ENCODE results near the gene LGR6. TPM values are rescaled to one million over a fixed set of nuclear protein-coding genes. Genes with fewer than 3 reads are reported as not detected.

Gene LGR6
- total and polyA plus RNA-seq, 2 of the 4 experiments (the other 2 are of a cell fraction): not detected

GRCh38 chr1:202227053-202227672, 33.6 kb downstream of the LGR6 start:
- intact Hi-C loops (cut with micrococcal nuclease): no loop called here
- no CpG with 5 or more reads among the region's 7 CpGs for WGBS, 2 experiments (ENCODE audit: extremely low coverage in 2 of 2, insufficient read length in 1 of 2)
- no peak overlapping the region for H2BK5ac ChIP-seq (ENCODE audit: low read depth, low read length, poor library complexity, severe bottlenecking)
- dilution Hi-C loops (cut with HindIII; ENCODE audit: low sequenced_read_pairs, unreplicated experiment): no loop called here
- no peak overlapping the region for H3K9ac ChIP-seq (ENCODE audit: low read depth, low read length)
- H4K91ac ChIP-seq (ENCODE audit: insufficient read depth, low read depth, low read length): no peak overlapping the region
- TF ChIP-seq RFX5 (IDR thresholded peaks at IDR 0.05; ENCODE audit: low read depth, low read length) (no peak), CTCF (conservative IDR thresholded peaks at IDR 0.05; ENCODE audit: low read depth, low read length) (no peak), CEBPB (IDR thresholded peaks at IDR 0.05; ENCODE audit: low read depth, low read length) (no peak), POLR2A (IDR thresholded peaks at IDR 0.05; ENCODE audit: low read depth, low read length) (no peak), FOS (IDR thresholded peaks at IDR 0.05; ENCODE audit: low read depth, low read length) (no peak), BHLHE40 (IDR thresholded peaks at IDR 0.05; ENCODE audit: low read depth, low read length) (no peak), USF2 (IDR thresholded peaks at IDR 0.05; ENCODE audit: low read depth, low read length) (no peak), SMC3 (IDR thresholded peaks at IDR 0.05; ENCODE audit: low read depth, low read length) (no peak), ELK1 (IDR thresholded peaks at IDR 0.05; ENCODE audit: borderline replicate concordance, low read depth, low read length) (no peak), MAFK (IDR thresholded peaks at IDR 0.05; ENCODE audit: low read depth, low read length) (no peak), NFE2L2 (IDR thresholded peaks at IDR 0.05; ENCODE audit: low read depth, low read length) (no peak), MXI1 (IDR thresholded peaks at IDR 0.05; ENCODE audit: borderline replicate concordance, low read depth, low read length) (no peak), RAD21 (IDR thresholded peaks at IDR 0.05; ENCODE audit: low read length) (no peak), CHD1 (IDR thresholded peaks at IDR 0.05; ENCODE audit: low read depth, low read length) (no peak), MAZ (IDR thresholded peaks at IDR 0.05; ENCODE audit: borderline replicate concordance, low read depth, low read length) (no peak), RCOR1 (IDR thresholded peaks at IDR 0.05; ENCODE audit: insufficient replicate concordance, low read length) (no peak)
- no peak for ATAC-seq (ENCODE audit: low read depth)
- no peak overlapping the region for H3K27ac ChIP-seq (ENCODE audit: insufficient read depth, low read length)
- H3K23ac ChIP-seq (ENCODE audit: low read depth, low read length): no peak overlapping the region
- H3K9me1 ChIP-seq (ENCODE audit: insufficient read depth, low read length): no peaks in the 10 kb centered on the region
- H3K14ac ChIP-seq (replicated peaks; ENCODE audit: low read depth, low read length): no peak overlapping the region
- H2AFZ ChIP-seq (replicated peaks; ENCODE audit: low read length, poor library complexity): no peak overlapping the region
- no peak overlapping the region for H2BK120ac ChIP-seq (ENCODE audit: low read depth, low read length)
- BruUV-seq (replicated peaks): no TSS peak
- H3K4ac ChIP-seq (ENCODE audit: low read depth, low read length): no peak overlapping the region
- no peaks in the 10 kb centered on the region for H3K9me3 ChIP-seq (ENCODE audit: control insufficient read depth, insufficient read depth, low read length)
- H2BK20ac ChIP-seq (ENCODE audit: low read depth, low read length): no peak overlapping the region
- in situ Hi-C loops (cut with MboI; ENCODE audit: low sequenced_read_pairs): no loop called here
- no peak overlapping the region for H3K56ac ChIP-seq (ENCODE audit: extremely low read depth, insufficient read depth, low read length)
- H3K36me3 ChIP-seq (ENCODE audit: control insufficient read depth, insufficient read depth, low read length): no peaks in the 10 kb centered on the region
- no peaks in the 10 kb centered on the region for H4K20me1 ChIP-seq (ENCODE audit: insufficient read depth, low read length)
- no peaks in the 10 kb centered on the region for H3K4me1 ChIP-seq (ENCODE audit: control insufficient read depth, insufficient read depth, low read length)
- no peak overlapping the region for H2AK9ac ChIP-seq (replicated peaks; ENCODE audit: low read depth, low read length, poor library complexity)
- no peak overlapping the region for H2AK5ac ChIP-seq (ENCODE audit: low read depth, low read length)
- H3K27me3 ChIP-seq (ENCODE audit: control insufficient read depth, insufficient read depth, low read length): peaks cover 67% of the 10 kb centered on the region
- H3K18ac ChIP-seq (ENCODE audit: low read depth, low read length): no peak overlapping the region
- ChIA-PET CTCF (interaction anchor here (0.6 kb wide), 1 partner anchor 9 kb away, joined by 3 read pairs; no protein-coding TSS in a partner anchor), POLR2A (ENCODE audit: unreplicated experiment) (no interaction called here)
- no peaks in the 10 kb centered on the region for H3K79me1 ChIP-seq (ENCODE audit: low read depth in 1 of 2, low read length in 2 of 2)
- no peak for DNase-seq
- no peak overlapping the region for H4K5ac ChIP-seq (ENCODE audit: low read depth, low read length)
- no peak overlapping the region for H3K4me2 ChIP-seq (ENCODE audit: low read depth, low read length)
- no peak overlapping the region for H2BK15ac ChIP-seq (ENCODE audit: low read depth, low read length)
- no peak overlapping the region for H3K4me3 ChIP-seq (ENCODE audit: insufficient read depth, low read depth, low read length)
- no peak overlapping the region for H4K8ac ChIP-seq (ENCODE audit: low read depth in 2 of 2, low read length in 2 of 2)
